ENCODE data around the gene HIVEP3. TPM values are rescaled to one million over a fixed set of nuclear protein-coding genes. Genes with fewer than 3 reads are reported as not detected.

The HIVEP3 gene
- total RNA-seq, 1 donor from 2014 or later = 38.9 TPM

DNA sequence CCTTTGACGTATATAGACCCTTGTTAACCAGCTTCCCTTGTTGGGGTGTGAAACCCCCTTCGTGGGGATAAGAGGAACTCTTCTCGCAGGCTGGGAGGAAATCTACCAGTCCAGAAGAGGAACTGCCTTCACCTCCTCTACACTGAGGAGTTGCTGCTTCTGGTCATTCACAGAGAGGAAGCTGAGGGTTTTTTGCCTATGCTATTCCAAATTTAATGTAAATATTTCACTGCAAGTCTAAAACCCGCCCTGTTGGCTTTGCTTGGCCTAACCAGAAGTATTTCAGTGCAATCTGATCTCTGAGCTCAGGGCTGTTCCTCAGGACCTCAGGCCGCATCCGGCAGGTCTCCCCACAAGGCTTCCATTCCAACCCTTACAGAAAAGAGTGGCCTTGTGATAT lies 150.1 kb downstream of the HIVEP3 start:
- intact Hi-C loops (cut with micrococcal nuclease) = no loop called here

DNA sequence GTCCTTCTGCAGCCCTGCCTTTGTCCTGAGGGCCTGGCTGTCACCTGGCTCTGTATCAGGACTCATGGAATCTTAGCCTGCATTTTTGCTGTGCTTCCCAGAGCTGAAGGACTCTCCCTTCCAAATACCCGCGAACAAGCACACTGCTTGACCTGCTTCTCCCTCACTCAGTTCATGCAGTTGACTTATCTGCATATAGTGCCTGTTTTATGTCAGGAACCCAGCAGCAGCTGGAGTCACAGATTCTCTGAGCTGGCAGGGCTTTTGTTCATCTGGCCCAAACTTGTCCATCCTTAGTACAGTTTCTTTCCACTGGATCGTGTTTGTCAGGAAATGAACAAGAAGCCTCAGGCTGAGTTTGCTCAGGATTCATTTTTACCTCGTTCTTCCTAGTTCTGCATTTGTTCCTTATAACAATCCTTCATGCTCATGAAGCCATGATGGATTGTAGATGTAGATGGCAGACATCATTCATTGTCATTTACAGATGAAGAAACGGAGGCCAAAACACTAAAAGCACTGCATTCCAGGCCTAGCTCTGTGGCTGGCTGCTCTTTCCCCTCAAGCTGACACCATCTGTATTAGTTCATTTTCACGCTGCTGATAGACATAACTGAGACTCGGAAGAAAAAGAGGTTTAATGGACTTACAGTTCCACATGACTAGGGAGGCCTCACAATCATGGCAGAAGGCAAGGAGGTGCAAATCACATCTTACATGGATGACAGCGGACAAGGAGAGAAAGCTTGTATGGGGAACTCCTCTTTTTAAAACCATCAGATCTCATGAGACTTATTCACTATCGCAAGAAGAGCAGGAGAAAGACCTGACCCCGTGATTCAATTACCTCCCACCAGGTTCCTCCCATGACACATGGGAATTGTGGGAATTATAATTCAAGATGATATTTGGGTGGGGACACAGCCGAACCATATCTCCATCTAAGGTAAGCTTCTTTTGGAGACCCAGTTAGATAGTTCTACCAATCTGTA lies 150.9 kb downstream of the HIVEP3 start:
- intact Hi-C loops (cut with micrococcal nuclease) = no loop called here

DNA sequence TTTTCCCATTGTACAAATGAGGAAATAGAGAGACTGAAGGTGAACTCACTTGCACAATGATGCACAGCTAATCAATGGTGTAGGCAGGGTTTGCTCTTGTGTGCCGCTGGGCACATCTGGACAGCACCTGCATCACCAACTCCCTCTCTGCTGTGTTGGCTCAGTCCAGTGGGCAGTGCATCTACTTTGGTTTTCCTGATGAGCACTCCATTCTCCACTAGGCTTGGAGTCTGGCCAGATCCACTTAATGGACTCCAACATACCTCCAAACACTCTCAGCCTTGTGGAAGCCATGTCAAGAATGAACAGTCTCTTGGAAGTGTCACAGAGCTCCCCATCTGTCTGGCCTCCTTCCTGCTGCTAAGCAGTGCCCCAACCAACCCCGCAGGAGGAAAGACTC lies 152.2 kb downstream of the HIVEP3 start:
- intact Hi-C loops (cut with micrococcal nuclease) = no loop called here

DNA sequence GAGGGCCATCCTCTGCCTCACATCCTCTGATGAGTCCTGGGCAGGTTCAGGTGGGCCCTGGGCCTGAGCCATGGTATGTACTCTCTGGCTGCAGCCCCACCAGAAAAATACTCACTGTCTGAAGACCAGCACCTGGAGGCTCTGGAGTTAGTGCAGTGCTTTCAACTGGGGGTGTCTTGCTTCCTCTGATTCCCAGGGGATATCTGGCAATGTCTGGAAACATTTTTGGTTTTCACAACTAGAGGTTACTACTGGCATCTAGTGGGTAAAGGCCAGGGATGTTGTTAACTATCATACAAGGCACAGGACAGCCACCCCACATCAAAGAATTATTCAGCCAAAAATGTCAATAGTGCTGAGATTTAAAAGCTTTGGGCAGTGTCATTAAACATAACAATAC lies 152.7 kb downstream of the HIVEP3 start:
- intact Hi-C loops (cut with micrococcal nuclease) = no loop called here

DNA sequence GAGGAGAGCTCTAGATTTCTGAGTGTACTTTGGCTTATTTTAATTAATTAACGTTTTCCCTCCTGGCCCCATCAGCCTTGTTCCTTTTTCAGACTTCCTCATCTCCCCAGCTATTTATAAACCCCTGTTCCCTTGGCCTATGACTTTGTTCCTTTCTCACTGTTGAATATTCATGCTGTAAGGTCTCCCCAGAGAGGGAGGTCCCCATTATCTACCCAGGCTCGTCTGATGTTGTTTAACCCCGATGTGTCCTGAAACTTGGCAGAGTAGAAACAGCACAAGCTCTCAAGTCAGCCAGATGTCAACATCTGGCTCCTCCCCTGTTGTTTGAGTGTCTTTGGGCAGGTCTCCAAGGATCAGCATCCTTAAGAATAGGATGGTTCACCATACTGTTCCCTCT lies 153.6 kb downstream of the HIVEP3 start:
- intact Hi-C loops (cut with micrococcal nuclease) = no loop called here

DNA sequence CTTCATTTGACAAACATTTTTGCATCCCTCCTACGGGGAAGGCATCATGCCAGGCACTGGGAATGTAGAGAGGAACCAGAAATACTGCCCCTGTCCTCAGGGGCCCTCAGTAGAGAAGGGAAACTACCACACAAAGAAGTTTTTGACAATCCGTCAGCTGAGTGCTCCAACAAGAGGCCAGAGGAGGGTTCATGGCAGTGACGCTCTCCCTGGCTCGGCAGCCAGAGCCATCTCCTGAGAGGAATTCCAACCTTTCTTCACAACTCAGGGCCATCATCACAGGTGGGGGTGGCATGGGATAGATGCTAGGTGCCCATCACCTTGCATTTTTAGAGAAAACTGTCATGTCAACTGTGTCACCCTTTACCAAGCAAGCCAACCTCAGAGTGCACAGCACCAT lies 154.1 kb downstream of the HIVEP3 start:
- intact Hi-C loops (cut with micrococcal nuclease) = no loop called here

DNA sequence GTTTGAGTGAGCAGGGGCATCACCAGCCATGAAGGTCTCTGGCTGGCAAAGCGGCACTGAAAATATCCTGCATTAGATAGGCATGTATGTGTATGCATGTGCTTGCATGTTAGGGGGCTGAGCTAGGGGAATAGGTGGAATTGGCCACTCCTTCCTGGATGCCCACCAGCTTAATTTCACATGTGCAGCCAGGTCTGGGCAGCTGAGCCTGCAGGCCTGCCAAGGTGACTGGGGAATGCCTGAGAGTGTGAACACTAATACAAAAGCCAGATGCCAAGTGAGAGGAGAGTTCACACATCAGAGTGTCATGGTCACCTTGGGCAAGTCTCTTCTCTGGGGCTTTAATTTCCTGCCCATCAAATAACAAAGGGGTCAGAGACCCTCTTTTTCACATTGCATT lies 155.9 kb downstream of the HIVEP3 start:
- intact Hi-C loops (cut with micrococcal nuclease) = no loop called here

DNA sequence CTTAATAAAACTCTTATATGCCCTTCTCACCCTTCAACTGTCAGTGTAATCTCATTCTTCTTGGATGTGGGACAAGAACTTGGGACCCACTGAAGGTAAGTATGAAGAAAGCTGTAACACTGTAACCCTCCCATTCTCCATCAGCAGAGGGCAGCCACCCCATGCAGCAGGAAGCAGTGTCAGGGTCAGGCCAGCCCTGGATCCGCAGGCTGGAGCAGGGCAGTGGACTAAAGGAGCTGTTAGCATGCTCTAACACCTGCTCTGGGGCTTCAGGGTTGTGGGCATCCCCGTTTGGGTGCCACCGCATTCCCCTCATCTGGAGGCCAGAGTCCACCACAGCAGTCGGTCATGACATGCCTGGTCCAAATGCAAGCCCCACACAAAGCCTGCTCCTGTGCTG lies 156.5 kb downstream of the HIVEP3 start:
- intact Hi-C loops (cut with micrococcal nuclease) = no loop called here

DNA sequence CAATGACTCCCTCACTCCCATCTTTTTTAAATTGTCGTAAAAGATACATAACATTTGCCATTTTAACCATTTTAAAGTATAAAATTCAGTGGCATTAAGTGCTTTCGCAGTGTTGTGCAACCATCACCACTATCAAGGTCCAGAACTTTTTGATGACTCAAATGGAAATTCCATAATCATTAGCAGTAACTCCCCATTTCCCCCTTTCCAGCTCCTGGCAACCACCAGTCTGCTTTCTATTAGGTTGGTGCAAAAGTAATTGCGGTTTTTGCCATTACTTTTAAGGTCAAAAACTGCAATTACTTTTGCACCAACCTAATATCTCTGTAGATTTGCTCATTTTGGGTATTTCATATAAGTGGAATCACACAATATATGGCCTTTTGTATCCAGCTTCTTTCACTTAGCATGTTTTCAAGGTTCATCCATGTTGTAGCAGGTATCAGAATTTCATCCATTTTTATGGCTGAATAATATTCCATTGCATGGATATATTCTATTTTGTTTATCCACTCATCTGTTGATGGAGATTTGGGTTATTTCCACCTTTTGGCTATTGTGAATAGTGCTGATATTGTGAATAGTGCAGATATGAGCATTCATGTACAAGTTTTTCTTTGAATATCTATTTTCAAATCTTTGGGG lies 159.7 kb downstream of the HIVEP3 start:
- intact Hi-C loops (cut with micrococcal nuclease) = no loop called here

DNA sequence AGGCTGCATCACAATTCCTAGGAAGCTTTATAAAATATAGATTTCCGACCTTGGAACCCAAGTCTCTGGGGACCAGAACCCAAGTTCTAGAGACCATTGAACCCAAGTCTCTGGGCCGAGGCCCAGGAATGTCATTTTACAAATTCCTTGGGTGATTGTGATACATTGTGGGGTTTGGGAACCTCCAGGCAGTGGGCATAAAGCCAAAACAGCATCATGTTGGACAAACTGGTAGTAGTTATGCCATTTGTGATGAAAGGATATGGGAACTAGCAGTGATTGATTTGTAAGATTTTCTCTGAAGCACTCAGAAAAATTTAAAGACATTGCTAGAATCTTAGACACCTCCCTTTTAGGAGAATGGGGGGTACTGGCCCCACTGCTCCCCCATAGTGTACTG lies 160.2 kb downstream of the HIVEP3 start:
- intact Hi-C loops (cut with micrococcal nuclease) = no loop called here

DNA sequence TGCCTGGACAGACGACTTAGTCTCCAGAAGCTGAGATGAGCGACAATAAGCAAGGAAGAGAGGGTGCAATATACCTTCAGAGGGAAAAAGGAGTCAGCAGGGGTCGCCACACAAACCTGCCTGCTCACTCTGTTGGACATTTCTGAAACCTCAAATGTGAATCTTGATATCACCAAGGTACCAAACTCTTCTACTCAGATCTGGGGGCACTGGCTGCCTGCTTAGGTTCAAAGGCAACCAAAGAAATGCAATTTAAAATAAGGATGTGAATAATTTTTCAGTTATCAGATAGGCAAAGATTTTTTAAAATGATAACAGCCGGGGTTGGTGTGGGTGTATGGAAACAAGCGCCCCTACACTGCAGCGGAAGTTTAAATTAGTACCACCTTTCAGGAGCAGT lies 164.2 kb downstream of the HIVEP3 start:
- intact Hi-C loops (cut with micrococcal nuclease) = no loop called here

DNA sequence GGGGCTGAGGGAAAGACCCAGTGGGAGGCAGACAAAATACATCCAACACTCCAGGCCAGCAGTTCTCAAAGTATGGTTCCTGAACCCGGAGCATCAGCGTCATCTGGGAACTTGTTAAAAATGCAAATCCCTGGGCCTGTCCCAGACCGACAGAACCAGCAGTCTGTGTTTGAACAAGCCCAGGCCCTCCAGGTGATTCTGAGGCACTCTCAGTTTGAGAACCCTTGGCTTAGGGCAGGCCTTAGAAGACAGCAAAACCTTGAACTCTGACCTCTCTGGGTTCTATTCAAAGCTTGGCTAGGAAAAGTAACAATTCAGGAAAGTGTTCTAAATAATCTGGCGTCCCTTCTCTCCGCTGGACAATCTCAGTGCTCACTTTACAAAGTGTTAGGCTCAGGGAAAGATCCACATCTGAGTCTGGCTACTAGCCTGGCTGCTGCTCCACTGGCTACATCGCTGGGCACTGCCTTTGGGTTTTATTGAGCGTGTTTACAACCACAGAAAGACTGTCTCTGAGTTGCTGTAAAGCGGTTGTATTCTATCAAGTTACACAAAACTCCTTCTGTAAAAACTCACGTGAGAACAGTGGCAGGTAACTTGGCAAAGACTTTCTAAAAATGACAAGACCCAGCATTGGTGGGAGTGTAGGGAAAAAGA lies 166.1 kb downstream of the HIVEP3 start:
- intact Hi-C loops (cut with micrococcal nuclease) = no loop called here

DNA sequence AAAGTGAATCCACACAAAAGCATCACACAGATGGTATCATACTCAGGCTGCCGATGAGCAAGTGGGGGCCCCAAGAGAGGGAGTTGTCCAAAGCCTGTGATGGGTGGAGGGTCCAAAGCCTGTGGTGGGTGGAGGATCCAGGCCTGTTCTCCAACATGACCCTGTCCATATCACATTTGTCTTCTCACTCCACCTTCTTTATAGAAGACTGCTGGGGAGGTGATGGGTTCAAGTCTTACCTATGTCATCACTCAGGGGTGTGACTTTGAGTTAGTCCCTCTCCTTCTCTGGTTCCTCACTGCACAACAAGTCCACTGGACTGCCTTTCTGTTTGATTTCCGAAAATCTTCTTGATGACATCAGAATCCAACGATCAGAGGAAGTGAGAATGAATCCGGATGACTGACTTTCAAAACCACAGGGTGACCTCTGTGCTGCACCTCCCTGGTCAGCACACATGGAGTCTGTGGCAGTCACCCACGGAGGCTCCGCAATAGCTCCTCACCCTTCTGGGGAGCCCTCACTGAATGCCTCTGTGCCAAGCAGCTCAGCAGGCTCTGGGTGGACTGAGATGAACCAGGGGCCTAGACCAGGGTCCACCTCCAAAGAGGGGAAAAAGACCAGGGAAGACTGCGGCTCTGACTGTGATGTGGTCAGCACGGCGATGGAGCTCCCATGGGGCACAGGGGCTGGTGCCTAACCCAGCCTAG lies 166.8 kb downstream of the HIVEP3 start:
- intact Hi-C loops (cut with micrococcal nuclease) = loop anchor here (1.0 to 2.0 kb wide), 13 partner anchors 13 to 283 kb away; no protein-coding TSS in a partner anchor

DNA sequence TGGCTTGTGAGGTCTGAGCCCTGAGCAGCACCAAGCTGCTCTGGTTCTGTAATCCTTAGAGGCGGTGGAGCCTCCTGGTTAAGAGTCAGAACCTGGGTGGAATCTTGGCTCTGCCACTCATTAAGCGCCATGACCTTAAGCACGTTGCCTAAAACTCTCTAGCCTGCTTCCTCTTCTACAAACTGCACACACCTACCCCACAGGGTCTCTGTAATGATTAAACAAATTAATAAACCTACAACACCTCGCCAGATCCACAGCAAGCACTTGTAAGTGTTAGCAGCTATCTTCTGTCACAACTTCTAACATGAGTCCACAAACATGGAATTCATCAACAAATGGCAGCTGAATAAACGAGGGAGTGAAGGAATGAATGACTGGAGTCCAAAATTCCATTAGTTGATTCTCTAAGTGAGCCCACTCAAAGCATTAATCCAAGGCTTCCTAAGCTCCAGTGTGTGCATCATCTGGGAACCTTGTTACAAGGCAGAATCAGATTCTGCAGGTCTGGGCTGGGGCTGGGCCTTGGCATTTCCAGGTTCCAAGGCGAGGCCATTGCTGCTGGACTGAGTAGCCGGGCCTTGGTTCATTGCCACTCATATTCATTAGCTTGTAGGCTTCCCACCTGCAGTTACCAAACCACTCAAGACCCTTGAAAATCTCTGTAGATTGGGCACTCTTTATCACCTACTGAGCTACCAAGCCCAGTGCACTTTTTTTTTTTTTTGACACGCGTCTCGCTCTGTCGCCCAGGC lies 168.6 kb downstream of the HIVEP3 start:
- intact Hi-C loops (cut with micrococcal nuclease) = loop anchor here (2.0 kb wide), 5 partner anchors 43 to 285 kb away; no protein-coding TSS in a partner anchor

DNA sequence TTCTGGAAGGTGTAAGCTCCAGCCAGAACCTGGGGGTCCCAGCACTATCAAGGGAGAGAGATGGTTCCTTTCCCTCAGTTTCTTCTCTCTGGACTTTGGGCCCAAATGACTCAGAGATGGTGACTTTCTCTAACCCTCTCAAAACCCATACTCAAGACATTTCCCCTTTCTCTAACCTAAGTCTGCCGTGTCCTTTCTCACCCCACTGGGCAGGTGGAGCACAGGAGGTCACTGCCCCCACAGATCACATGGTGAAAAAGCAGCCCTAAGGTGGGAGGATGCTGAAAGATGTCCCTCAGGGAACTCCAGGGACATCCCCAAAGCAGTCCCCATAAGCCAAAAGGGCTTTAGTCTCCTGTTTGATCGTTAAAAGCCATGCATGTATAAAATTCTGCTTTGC lies 173.7 kb downstream of the HIVEP3 start:
- intact Hi-C loops (cut with micrococcal nuclease) = no loop called here

DNA sequence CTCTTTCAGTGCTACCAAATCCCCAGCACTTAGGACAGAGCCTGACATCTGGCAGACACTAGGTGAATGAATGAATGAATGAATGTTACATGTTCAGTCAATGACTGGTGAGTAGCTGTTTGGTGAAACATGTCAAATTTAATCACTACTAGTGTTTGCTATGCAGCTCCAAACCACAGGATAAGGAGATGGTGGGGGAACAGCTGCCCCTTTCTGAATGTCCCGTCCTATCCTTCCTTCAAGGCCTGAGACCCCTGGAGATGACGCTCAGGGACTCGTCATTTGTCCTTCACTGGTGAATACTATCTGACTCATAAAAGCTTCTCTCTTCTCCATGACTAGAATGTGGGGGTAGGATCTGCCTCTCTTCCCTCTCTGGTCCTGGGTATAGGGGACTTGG lies 175.4 kb downstream of the HIVEP3 start:
- intact Hi-C loops (cut with micrococcal nuclease) = no loop called here

DNA sequence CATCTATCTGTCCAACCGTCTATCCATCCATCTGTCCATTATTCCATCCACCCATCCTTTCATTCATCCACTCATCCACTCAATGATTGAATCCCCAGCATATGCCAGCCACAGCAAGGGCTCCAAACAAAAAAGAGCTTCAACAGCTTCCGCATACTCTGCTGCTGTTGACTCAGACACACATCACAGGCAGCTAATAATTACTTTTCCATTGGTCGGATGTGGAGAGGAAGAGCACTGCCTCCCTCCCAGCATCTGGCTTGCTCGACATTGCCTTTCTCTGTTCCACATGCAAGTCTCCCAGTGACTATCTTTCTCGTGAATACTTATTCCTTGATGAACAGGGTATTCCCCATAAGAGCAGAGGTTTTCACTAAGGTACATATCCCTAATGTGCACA lies 176.5 kb downstream of the HIVEP3 start:
- intact Hi-C loops (cut with micrococcal nuclease) = no loop called here

DNA sequence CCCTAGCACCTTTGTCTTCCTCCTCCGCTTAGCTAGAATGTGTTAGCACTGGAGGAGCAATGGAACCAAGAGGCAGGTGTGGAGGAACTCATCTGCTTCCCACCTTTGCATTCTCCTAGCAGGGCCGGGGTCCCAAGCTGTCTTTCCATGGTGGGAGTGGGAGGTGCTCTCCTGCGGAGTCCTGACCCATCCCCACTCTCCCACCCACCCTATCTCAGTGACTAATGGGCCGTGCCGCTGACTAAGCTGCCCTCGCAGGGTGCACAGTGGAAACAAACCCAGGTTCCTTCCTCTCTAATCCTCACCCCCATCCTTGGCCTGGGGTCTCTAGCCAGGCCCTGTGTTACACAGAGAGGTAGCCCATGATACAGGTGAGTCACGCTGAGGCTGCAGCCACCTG lies 177.5 kb downstream of the HIVEP3 start:
- intact Hi-C loops (cut with micrococcal nuclease) = no loop called here

DNA sequence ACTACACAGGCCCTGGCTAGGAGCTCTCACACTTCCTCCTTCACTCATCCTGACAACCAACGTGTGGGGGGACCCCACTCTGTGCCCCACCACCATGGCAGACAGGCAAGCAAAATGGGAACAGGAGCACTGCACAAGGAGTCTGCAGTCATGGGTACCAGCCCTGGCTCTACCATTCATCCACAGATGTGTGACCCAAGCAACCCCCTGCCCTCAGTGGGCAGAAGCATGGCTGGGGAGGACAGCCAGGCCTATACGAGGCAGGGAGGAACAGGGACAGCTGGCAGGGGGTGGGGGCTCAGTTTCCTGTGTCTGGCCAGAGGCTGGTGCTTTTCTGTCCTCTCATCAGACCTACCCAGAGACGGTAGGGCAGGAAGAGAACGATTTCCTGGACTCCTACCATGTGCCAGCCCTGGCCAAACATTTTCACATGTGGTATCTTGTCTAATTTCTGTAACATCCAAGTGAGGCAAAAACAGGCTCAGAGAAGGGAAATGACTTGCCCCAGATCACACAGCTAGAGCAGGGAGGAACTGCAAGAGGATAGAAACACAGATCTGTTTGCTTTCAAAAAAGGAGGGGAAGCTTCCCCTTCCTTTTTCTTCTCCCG lies 178.0 kb downstream of the HIVEP3 start:
- intact Hi-C loops (cut with micrococcal nuclease) = no loop called here

DNA sequence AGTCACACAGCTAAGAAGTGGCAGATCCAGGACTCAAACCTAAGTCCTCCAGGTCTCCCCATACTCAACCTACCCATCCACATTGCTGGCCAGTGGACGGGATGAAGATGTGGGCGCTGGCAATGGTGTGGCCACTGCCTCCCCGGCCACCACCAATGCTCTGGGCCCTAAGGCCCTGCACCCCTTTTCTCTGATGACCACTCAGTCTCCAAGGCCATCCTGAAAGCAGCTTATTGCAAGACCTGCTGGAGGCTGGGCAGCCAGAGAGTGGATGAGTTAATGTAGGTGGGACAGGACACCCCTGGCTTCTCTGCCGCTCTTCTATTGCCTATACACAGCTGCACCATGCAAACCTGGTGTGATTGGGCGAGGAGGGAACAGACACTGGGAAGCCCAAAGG lies 178.7 kb downstream of the HIVEP3 start:
- intact Hi-C loops (cut with micrococcal nuclease) = no loop called here

Data from T-helper 1 cell treated with Interleukin-12 subunit alpha and Interleukin-12 subunit beta and Interleukin-4 antibody, amounts not matched to agents 30 ng/mL and 1 ng/mL, for 36 hours (primary cell).